HG02840 (cell line): ENCODE data around the gene SSR4.

Experiments
- ATAC-seq: cut with Tn5 transposase; IDR thresholded peaks from one replicate; pipeline ENCODE4 v1.9.1; 2021; ENCODE audit warnings: mild to moderate bottlenecking, moderate library complexity, moderate number of reproducible peaks; ENCODE audit not compliant: unreplicated experiment, low FRiP score

Gene SSR4

GRCh38 chrX:153769158-153769864, 25.2 kb upstream of the SSR4 start:
- ATAC-seq, result no peak

DNA sequence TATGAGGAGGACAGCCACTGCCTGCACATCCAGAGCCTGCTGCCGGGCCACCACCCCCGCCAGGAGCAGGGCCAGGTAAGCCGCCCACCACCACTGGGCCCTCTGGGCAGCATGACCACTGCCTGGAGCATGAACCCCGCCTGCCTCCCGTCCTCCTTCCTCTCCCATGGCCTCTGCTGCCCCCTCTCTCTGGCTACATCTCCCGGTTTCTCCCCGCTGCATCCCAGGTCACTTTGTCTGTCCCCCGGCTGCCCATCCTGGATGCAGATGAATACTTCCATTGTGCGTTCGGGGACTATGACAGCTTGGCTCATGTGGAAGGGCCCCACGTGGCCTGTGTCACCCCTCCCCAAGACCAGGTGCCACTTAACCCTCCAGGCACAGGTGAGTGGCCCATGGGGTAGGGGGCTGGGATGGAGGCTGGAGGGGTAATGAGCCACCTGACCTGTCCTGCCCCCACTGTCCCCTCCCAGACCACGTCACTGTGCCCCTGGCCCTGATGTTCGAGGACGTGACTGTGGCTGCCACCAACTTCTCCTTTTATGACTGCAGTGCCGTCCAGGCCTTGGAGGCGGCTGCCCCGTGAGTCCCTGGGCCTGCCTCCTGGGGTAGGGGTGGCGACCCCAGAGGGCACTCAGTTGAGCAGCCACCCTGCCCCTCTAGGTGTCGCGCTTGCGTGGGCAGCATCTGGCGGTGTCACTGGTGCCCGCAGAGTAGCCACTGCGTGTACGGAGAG, 24.4 kb upstream of the SSR4 start:
- no peak for ATAC-seq

- ATAC-seq, result no peak
Measured at GRCh38 chrX:153770601-153771414, 23.7 kb upstream of the SSR4 start.

GRCh38 chrX:153771415-153772315, 22.8 kb upstream of the SSR4 start:
- no peak for ATAC-seq

DNA sequence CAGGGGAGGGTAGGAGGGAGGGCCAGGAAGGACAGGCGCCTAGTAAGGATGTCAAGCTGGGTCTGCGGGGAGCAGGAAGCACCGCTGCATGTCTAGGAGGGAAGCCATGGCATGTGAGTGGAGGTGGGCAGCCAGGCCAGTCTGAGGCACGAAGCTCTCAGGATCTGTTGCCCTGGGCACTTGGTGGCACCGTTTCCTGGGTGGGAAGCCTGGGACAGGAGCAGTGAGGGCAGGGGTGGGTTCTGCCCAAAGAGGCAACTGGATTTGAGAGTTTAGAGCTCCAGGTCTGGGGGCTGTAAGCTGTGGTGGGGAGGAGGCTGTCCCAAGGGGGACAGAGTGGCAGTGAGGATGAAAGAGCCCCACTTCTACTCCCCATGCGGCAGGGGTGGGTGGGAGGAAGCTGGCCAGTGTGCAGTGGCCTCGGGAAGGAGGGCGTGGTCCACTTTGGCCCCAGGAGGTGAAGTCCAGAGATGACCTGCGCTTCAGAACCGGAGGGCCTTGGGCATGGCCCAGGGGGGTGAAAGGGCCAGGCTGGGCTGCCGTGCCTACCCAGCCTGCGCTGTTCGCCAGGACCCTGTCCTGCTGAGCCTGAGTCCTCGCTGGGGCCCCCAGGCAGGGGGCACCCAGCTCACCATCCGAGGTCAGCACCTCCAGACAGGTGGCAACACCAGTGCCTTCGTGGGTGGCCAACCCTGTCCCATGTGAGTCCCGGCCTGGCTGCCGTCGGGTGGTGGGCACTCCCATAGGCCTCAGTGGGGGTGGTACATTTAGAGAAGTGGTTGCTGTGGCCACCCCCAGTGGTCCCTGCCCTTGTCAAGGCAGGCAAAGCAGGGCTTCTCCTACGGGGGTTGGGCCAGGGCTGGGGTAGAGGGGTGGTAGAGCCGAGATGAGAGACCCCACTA, 21.9 kb upstream of the SSR4 start:
- no peak for ATAC-seq

DNA sequence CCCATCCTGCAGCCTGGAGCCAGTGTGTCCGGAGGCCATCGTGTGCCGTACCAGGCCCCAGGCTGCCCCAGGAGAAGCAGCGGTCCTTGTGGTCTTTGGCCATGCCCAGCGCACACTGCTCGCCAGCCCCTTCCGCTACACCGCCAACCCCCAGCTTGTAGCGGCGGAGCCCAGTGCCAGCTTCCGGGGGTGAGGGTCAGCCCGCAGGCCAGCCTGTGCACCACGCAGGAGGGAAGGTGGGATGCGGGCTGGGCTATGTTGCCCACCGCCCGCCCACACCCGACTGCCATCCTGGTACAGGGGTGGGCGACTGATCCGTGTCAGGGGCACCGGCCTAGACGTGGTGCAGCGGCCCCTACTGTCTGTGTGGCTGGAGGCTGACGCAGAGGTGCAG, 21.3 kb upstream of the SSR4 start:
- ATAC-seq, result no peak

- no peak for ATAC-seq
Measured at GRCh38 chrX:153773741-153774575, 20.5 kb upstream of the SSR4 start.

- ATAC-seq, result no peak
Measured at GRCh38 chrX:153774576-153775292, 19.7 kb upstream of the SSR4 start.

- no peak for ATAC-seq
Measured at GRCh38 chrX:153775293-153776119, 19.0 kb upstream of the SSR4 start.

DNA sequence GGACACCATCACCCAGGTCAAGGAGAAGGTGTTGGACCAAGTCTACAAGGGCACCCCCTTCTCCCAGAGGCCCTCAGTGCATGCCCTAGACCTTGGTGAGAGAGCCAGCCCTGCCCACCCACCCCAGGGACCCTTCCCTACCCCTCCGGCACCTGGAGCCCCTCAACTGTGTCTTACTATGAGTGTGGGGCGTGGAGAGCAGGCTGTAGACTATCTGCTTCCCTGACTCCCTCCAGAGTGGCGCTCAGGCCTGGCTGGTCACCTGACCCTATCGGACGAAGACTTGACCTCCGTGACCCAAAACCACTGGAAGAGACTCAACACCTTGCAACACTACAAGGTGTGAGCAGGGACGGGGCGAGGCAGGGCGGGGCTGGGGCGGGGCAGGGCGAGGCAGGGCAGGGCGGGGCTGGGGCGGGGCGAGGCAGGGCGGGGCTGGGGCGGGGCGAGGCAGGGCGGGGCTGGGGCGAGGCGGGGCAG, 18.3 kb upstream of the SSR4 start:
- no peak for ATAC-seq

- ATAC-seq, result no peak
Measured at GRCh38 chrX:153776611-153777045, 17.8 kb upstream of the SSR4 start.

DNA sequence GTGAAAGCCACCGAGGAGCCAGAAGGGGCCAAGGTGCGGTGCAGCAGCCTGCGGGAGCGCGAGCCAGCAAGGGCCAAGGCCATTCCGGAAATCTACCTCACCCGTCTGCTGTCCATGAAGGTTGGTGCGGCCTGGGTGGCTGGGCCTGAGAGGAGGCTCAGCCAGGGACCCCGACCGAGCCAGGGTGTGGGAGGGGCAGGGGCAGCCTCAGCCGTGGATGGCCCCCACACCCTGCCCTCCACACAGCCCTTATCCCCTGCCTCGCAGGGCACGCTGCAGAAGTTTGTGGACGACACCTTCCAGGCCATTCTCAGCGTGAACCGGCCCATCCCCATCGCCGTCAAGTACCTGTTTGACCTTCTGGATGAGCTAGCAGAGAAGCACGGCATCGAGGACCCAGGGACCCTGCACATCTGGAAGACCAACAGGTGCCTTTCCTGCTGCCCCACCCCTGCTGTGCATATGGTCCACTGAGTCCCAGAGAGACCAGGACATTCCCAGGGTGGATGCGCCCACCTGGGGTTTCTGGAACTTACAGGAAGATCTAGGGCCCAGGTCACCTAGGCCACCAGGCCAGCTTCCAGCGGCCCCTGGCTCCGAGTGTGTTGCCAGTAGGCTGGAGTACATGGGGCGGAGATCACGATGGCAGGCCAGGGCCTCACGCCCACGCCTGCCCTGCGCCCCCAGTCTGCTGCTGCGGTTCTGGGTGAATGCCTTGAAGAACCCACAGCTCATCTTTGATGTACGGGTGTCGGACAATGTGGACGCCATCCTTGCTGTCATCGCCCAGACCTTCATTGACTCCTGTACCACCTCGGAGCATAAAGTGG, 17.0 kb upstream of the SSR4 start:
- no peak for ATAC-seq

GRCh38 chrX:153778181-153778580, 16.3 kb upstream of the SSR4 start:
- ATAC-seq, result no peak

- no peak for ATAC-seq
Measured at GRCh38 chrX:153778684-153779101, 15.8 kb upstream of the SSR4 start.

DNA sequence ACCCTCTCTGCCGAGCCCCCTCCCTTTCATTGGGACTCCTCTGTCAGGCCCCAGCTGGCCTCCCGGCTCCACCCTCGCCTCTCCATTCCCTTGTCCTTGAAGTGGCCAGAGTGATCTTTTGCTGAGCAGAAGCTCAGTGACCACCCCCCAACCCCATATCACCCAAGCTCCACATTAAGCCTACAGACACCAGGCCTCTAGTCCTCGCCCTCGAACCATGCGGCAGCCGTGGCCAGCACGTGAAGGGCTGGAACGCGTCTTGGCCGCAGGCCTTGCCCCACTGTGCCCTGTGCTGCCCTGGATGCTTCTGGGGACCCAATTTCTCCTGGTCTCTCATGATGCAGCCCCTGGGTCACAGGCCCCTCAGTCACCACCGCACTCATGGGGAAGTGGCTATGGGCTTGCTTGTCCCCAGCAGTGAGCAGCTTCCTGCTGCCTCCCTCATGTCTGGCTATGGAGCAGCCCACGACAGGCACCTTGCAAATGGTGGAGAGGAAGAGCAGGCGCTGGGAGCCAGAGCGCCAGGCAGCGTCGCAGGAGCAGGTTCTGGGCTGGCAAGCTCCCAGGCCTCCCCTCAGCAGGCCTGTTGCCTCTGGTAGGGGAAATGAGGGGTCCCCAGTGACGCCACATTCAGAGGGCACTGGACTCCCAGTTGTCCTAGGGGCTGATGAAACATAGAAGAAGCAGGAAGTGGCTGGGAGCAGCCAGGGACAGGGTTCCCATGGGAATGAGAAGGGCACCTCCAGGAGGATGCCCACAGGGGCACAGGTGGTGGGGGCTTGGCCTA, 14.4 kb upstream of the SSR4 start:
- ATAC-seq, result no peak
